ENCODE results near the gene RTL1.

RTL1 gene

GRCh38 chr14:100868621-100869370 lies 34.7 kb downstream of the RTL1 start:
- Histone ChIP-seq H3K4me1 (ENCODE audit: low read length) (no peaks in the 10 kb centered on the region), H2AFZ (ENCODE audit: low read depth, low read length) (no peak overlapping the region), H3K4me3 (ENCODE audit: low read length) (no peak overlapping the region), H3K27me3 (ENCODE audit: low read depth, low read length) (0 out of 2 replicates have a peak, but pooled peaks cover 8% of the 10 kb centered on the region), H3K79me2 (ENCODE audit: low read length) (no peaks in the 10 kb centered on the region), H3K36me3 (replicated peaks; ENCODE audit: low read depth, low read length) (no peaks in the 10 kb centered on the region), H3K9me3 (ENCODE audit: insufficient read depth, low read length) (no peaks in the 10 kb centered on the region), H3K9ac (ENCODE audit: low read length) (no peak overlapping the region), H3K27ac (ENCODE audit: low read length) (no peak overlapping the region), H3K4me2 (ENCODE audit: low read length) (no peak overlapping the region), H4K20me1 (ENCODE audit: insufficient read depth, low read length) (no peaks in the 10 kb centered on the region)
- TF ChIP-seq CTCF (IDR thresholded peaks at IDR 0.05; ENCODE audit: low read depth, low read length) (no peak), EZH2phosphoT487 (IDR thresholded peaks at IDR 0.05; ENCODE audit: low read depth) (no peak)

GRCh38 chr14:100867631-100868315 lies 35.7 kb downstream of the RTL1 start:
- Histone ChIP-seq H4K20me1 (ENCODE audit: insufficient read depth, low read length) (no peaks in the 10 kb centered on the region), H3K79me2 (ENCODE audit: low read length) (no peaks in the 10 kb centered on the region), H3K27ac (ENCODE audit: low read length) (no peak overlapping the region), H3K27me3 (ENCODE audit: low read depth, low read length) (0 out of 2 replicates have a peak, but pooled peaks cover 8% of the 10 kb centered on the region), H2AFZ (ENCODE audit: low read depth, low read length) (no peak overlapping the region), H3K9me3 (ENCODE audit: insufficient read depth, low read length) (no peaks in the 10 kb centered on the region), H3K4me3 (ENCODE audit: low read length) (no peak overlapping the region), H3K36me3 (replicated peaks; ENCODE audit: low read depth, low read length) (no peaks in the 10 kb centered on the region), H3K9ac (ENCODE audit: low read length) (no peak overlapping the region), H3K4me2 (ENCODE audit: low read length) (no peak overlapping the region), H3K4me1 (ENCODE audit: low read length) (no peaks in the 10 kb centered on the region)
- TF ChIP-seq EZH2phosphoT487 (IDR thresholded peaks at IDR 0.05; ENCODE audit: low read depth) (no peak), CTCF (IDR thresholded peaks at IDR 0.05; ENCODE audit: low read depth, low read length) (no peak)

- no peak overlapping the region for H3K9ac ChIP-seq (ENCODE audit: low read length)
- H4K20me1 ChIP-seq (ENCODE audit: insufficient read depth, low read length): no peaks in the 10 kb centered on the region
- H3K4me2 ChIP-seq (ENCODE audit: low read length): no peak overlapping the region
- H3K9me3 ChIP-seq (ENCODE audit: insufficient read depth, low read length): no peaks in the 10 kb centered on the region
- no peaks in the 10 kb centered on the region for H3K4me1 ChIP-seq (ENCODE audit: low read length)
- 0 out of 2 replicates have a peak, but pooled peaks cover 8% of the 10 kb centered on the region for H3K27me3 ChIP-seq (ENCODE audit: low read depth, low read length)
- no peak overlapping the region for H2AFZ ChIP-seq (ENCODE audit: low read depth, low read length)
- no peak overlapping the region for H3K4me3 ChIP-seq (ENCODE audit: low read length)
- TF ChIP-seq EZH2phosphoT487 (IDR thresholded peaks at IDR 0.05; ENCODE audit: low read depth) (no peak), CTCF (IDR thresholded peaks at IDR 0.05; ENCODE audit: low read depth, low read length) (no peak)
- H3K79me2 ChIP-seq (ENCODE audit: low read length): no peaks in the 10 kb centered on the region
- no peaks in the 10 kb centered on the region for H3K36me3 ChIP-seq (replicated peaks; ENCODE audit: low read depth, low read length)
- H3K27ac ChIP-seq (ENCODE audit: low read length): no peak overlapping the region
These were observed 36.6 kb downstream of the RTL1 start for GRCh38 chr14:100866666-100867630.
